Measurements from ENCODE around the gene AMPD2. TPM values are rescaled to one million over a fixed set of nuclear protein-coding genes. Genes with fewer than 3 reads are reported as not detected.
A peak's percentile ranks its signal among the peaks of the same experiment; 100 is the strongest.

The AMPD2 gene
- total and polyA plus RNA-seq, 9 of the 15 experiments (the other 6 are each of a cell fraction or from before 2014, with no cell fraction given) = 2.0 to 77.7 (median 28.2) TPM

GRCh38 chr1:109619576-109620400 is at the start of gene AMPD2, which contains the start of gene GNAT2 (continued):
- TF ChIP-seq ARNT (IDR thresholded peaks at IDR 0.05) (peak in 1 of 2 experiments; percentile 80; a peak in 1 of 4 replicates), NR0B1 (IDR thresholded peaks at IDR 0.05; ENCODE audit: partially characterized antibody) (no peak), RBM34 (IDR thresholded peaks at IDR 0.05; ENCODE audit: borderline replicate concordance, insufficient read depth, low read length) (no peak), CREB1 (IDR thresholded peaks at IDR 0.05) (no peak; the same call in 1 of the 2 replicates), CREB1 (CRISPR knock-in tag; IDR thresholded peaks at IDR 0.05) (peak; percentile 29; the same call in 1 of the 2 replicates), POLR2AphosphoS5 (IDR thresholded peaks at IDR 0.05; ENCODE audit: control insufficient read depth, insufficient read depth, low read depth, low read length) (peak; percentile 77), FOXK1 (CRISPR knock-in tag; IDR thresholded peaks at IDR 0.05; ENCODE audit: borderline replicate concordance) (peak; percentile 60; the same call in 1 of the 2 replicates), ZNF174 (CRISPR knock-in tag; IDR thresholded peaks at IDR 0.05) (no peak), ZNF507 (tag; conservative IDR thresholded peaks at IDR 0.05) (no peak), CBX5 (IDR thresholded peaks at IDR 0.05; ENCODE audit: borderline replicate concordance, low read depth) (0 out of 2 replicates have a peak, but pooled peaks have one; percentile 12), NCOA1 (IDR thresholded peaks at IDR 0.05; ENCODE audit: low read depth) (peak; percentile 39; the same call in 1 of the 2 replicates), CHD4 (IDR thresholded peaks at IDR 0.05; ENCODE audit: insufficient read depth, insufficient replicate concordance, low read depth, low read length, poor library complexity, severe bottlenecking) (no peak), ILK (tag; IDR thresholded peaks at IDR 0.05; ENCODE audit: borderline replicate concordance, low read depth) (no peak), SETDB1 (IDR thresholded peaks at IDR 0.05; ENCODE audit: low read length) (no peak), SMAD1 (IDR thresholded peaks at IDR 0.05; ENCODE audit: low read depth, low read length, partially characterized antibody) (peak; percentile 69), ZNF184 (CRISPR knock-in tag; IDR thresholded peaks at IDR 0.05) (no peak), NUFIP1 (IDR thresholded peaks at IDR 0.05; ENCODE audit: partially characterized antibody) (peak; percentile 24), NFXL1 (CRISPR knock-in tag; IDR thresholded peaks at IDR 0.05) (no peak), RREB1 (CRISPR knock-in tag; IDR thresholded peaks at IDR 0.05) (no peak), TFAM (CRISPR knock-in tag; conservative IDR thresholded peaks at IDR 0.05) (no peak), HCFC1 (IDR thresholded peaks at IDR 0.05; ENCODE audit: low read depth, low read length) (peak; percentile 46; the same call in 1 of the 2 replicates)
